CD4-positive, alpha-beta T cell treated with Interleukin-21 for 1 hour (primary cell): Measurements from ENCODE around the gene HSD17B13.
"Not testable (repeated sequence)": the region's sequence is repeated elsewhere in the genome, so short reads cannot be mapped to it uniquely, and the experiment has no call there.

Experiments used
- DNase-seq: peaks from one replicate; pipeline ENCODE4 v3.0.0-alpha.2; 2020

HSD17B13 gene

GRCh38 chr4:87315000-87315399 is 7.7 kb downstream of the HSD17B13 start:
- not testable (repeated sequence) for DNase-seq

GRCh38 chr4:87313756-87314155 is 8.9 kb downstream of the HSD17B13 start:
- no peak for DNase-seq

- DNase-seq: no peak
These were observed 11.0 kb downstream of the HSD17B13 start for GRCh38 chr4:87311684-87312083.

- no peak for DNase-seq
These were observed 11.9 kb downstream of the HSD17B13 start for GRCh38 chr4:87310691-87311335.

- no peak for DNase-seq
These were observed 13.1 kb downstream of the HSD17B13 start for GRCh38 chr4:87309625-87310024.

- no peak for DNase-seq
These were observed 16.6 kb downstream of the HSD17B13 start for GRCh38 chr4:87306056-87306455.

- no peak for DNase-seq
These were observed 17.1 kb downstream of the HSD17B13 start for GRCh38 chr4:87305562-87305961.

GRCh38 chr4:87304745-87305432 is 17.8 kb downstream of the HSD17B13 start:
- DNase-seq: no peak

GRCh38 chr4:87299898-87300297 is 22.8 kb downstream of the HSD17B13 start:
- DNase-seq: no peak

GRCh38 chr4:87298362-87298761 is 24.3 kb downstream of the HSD17B13 start:
- DNase-seq: no peak

GRCh38 chr4:87294911-87295310 is 27.8 kb downstream of the HSD17B13 start:
- DNase-seq: not testable (repeated sequence)

GRCh38 chr4:87293889-87294288 is 28.8 kb downstream of the HSD17B13 start:
- DNase-seq: not testable (repeated sequence)

- DNase-seq: no peak
These were observed 35.7 kb downstream of the HSD17B13 start for GRCh38 chr4:87286970-87287369.

- not testable (repeated sequence) for DNase-seq
These were observed 38.4 kb downstream of the HSD17B13 start for GRCh38 chr4:87284268-87284667.

- DNase-seq: no peak
These were observed 39.5 kb downstream of the HSD17B13 start for GRCh38 chr4:87283151-87283550.

GRCh38 chr4:87281603-87282002 is 41.1 kb downstream of the HSD17B13 start:
- DNase-seq: no peak

- DNase-seq: no peak
These were observed 44.3 kb downstream of the HSD17B13 start for GRCh38 chr4:87278335-87278794.

- no peak for DNase-seq
These were observed 47.4 kb downstream of the HSD17B13 start for GRCh38 chr4:87275311-87275710.

- no peak for DNase-seq
These were observed 47.9 kb downstream of the HSD17B13 start for GRCh38 chr4:87274803-87275202.

GRCh38 chr4:87274327-87274726 is 48.4 kb downstream of the HSD17B13 start:
- no peak for DNase-seq

- DNase-seq: no peak
These were observed 51.9 kb downstream of the HSD17B13 start for GRCh38 chr4:87270825-87271224.

GRCh38 chr4:87270144-87270543 is 52.5 kb downstream of the HSD17B13 start:
- no peak for DNase-seq

GRCh38 chr4:87268411-87268810 is 54.3 kb downstream of the HSD17B13 start:
- no peak for DNase-seq

GRCh38 chr4:87266986-87267385 is 55.7 kb downstream of the HSD17B13 start:
- DNase-seq: no peak

GRCh38 chr4:87262886-87263285 is 59.8 kb downstream of the HSD17B13 start:
- no peak for DNase-seq
